Measurements from ENCODE around the gene CYLD. TPM values are rescaled to one million over a fixed set of nuclear protein-coding genes. Genes with fewer than 3 reads are reported as not detected.

Gene CYLD
- polyA plus RNA-seq, 10 donors = 18.9 to 34.2 (median 27.8) TPM

GRCh38 chr16:50842589-50842988 lies 100.7 kb downstream of the CYLD start:
- DNase-seq = no peak

- no peak for DNase-seq
These were observed 103.0 kb downstream of the CYLD start for GRCh38 chr16:50844840-50845239.

- DNase-seq = no peak
These were observed 103.4 kb downstream of the CYLD start for GRCh38 chr16:50845296-50845695.

- no peak for DNase-seq
These were observed 104.6 kb downstream of the CYLD start for GRCh38 chr16:50846511-50846910.

GRCh38 chr16:50847166-50847565 lies 105.3 kb downstream of the CYLD start:
- DNase-seq = no peak

GRCh38 chr16:50848755-50849514 lies 107.0 kb downstream of the CYLD start:
- DNase-seq = no peak

Other genes with a start within 250 kb of the CYLD start
- gene NKD1, start 193.7 kb upstream of the CYLD start, polyA plus RNA-seq (ENCODE audit: insufficient read length in 10 of 10) = 10 to 100 TPM in 1 of 10 donors, 1 to 10 TPM in 9; 2.2 to 11.1 (median 4.7) TPM
- gene SNX20, start 60.8 kb upstream of the CYLD start, polyA plus RNA-seq (ENCODE audit: insufficient read length in 10 of 10) = 1 to 10 TPM in 7 of 10 donors, under 1 TPM in 3; 0.88 to 2.9 (median 1.1) TPM
- gene NOD2, start 48.5 kb upstream of the CYLD start, polyA plus RNA-seq (ENCODE audit: insufficient read length in 10 of 10) = 1 to 10 TPM in 3 of 10 donors, under 1 TPM in 7; 0.62 to 1.6 (median 0.90) TPM